Measurements from ENCODE around the gene ALCAM. TPM values are rescaled to one million over a fixed set of nuclear protein-coding genes. Genes with fewer than 3 reads are reported as not detected.

ALCAM gene
- total RNA-seq, 4 donors from 2014 or later = 5.9 to 151 (median 19.0) TPM

DNA sequence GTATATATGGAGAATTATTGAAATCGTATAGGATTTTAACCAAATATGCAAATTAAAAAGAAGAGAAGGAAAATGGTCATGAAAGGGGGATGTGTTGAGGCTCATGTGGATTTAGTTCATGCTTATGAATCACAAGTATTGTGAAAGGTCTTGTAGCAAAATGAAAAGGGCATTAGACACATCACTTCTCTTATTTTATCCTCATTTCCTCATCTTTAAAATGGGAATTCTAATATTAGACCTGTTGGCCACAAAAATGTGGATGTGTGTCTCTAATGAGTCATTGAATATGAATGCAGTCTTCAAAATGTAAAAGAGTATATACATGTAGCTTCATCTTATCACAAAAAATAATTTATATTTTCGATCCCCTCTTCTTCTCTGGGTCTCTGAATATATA is 14.9 kb upstream of the ALCAM start:
- Histone ChIP-seq H3K4me1 (no peaks in the 10 kb centered on the region), H3K9me3 (no peaks in the 10 kb centered on the region), H3K4me3 (no peak overlapping the region), H3K36me3 (no peaks in the 10 kb centered on the region), H3K27me3 (no peaks in the 10 kb centered on the region), H3K27ac (no peak overlapping the region)
- DNase-seq = no peak
- TF ChIP-seq, protein P1, sequence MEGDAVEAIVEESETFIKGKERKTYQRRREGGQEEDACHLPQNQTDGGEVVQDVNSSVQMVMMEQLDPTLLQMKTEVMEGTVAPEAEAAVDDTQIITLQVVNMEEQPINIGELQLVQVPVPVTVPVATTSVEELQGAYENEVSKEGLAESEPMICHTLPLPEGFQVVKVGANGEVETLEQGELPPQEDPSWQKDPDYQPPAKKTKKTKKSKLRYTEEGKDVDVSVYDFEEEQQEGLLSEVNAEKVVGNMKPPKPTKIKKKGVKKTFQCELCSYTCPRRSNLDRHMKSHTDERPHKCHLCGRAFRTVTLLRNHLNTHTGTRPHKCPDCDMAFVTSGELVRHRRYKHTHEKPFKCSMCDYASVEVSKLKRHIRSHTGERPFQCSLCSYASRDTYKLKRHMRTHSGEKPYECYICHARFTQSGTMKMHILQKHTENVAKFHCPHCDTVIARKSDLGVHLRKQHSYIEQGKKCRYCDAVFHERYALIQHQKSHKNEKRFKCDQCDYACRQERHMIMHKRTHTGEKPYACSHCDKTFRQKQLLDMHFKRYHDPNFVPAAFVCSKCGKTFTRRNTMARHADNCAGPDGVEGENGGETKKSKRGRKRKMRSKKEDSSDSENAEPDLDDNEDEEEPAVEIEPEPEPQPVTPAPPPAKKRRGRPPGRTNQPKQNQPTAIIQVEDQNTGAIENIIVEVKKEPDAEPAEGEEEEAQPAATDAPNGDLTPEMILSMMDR (IDR thresholded peaks at IDR 0.05) = no peak
- TF ChIP-seq POLR2A (IDR thresholded peaks at IDR 0.05) = no peak
- intact Hi-C loops (cut with DNase I; ENCODE audit: low total_unique reads) = no loop called here

DNA sequence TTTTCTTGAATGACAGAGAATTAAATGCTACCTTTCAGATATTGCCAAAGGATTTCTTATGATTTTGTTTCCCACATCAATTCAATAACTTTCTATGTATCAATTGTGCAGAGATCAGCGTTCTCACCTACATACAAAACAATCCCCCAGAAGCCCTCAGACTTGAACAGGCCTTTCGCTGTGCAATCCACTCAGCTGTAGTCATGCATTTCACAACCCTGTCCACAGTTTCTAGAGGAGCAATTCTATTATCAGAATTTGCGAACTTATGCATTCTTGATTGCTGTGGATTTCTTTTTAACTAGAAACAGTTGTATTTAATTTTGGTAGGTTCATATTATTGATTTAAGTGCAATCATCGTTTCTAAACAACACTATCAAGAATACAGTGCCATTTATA is 13.7 kb upstream of the ALCAM start:
- no peak overlapping the region for H3K4me3 ChIP-seq
- no peak for DNase-seq
- no peaks in the 10 kb centered on the region for H3K4me1 ChIP-seq
- intact Hi-C loops (cut with DNase I; ENCODE audit: low total_unique reads) = no loop called here
- no peak overlapping the region for H3K27ac ChIP-seq
- H3K9me3 ChIP-seq = no peaks in the 10 kb centered on the region
- no peaks in the 10 kb centered on the region for H3K36me3 ChIP-seq
- no peaks in the 10 kb centered on the region for H3K27me3 ChIP-seq
- TF ChIP-seq, protein P1 (IDR thresholded peaks at IDR 0.05) = no peak
- no peak for TF ChIP-seq POLR2A (IDR thresholded peaks at IDR 0.05)

DNA sequence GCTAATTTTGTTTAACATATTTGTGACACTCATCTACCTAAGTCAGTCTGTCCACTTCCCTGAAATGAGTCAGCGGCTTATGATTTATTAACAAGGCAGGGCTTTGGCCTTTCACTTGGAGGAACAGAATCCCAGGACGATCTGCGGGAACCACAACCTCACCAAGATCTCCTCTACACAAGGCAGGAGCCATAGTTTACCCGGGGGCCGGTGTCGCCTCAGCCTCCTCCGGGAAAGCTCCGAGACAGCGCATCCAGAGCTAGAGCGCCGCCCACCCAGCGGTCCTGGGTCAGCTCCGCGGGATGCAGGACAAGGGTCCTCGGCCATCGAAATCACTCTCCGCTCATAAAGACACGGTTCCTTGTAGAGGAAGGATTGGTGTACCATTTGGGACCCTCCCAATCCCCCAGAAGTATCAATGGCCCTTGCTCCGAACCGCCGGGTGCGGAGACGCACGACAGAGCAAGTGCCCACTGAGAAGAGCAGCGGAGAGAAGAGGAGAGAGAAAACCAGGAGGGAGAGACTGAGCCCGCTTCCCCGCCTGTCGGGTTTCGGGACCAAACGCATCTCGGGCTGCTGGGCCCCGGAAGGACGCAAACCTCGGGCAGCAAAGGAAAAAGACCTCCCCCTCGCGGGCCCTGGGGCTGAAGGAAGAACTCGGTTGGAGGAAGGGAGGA is 13.1 kb upstream of the ALCAM start:
- H3K4me1 ChIP-seq = no peaks in the 10 kb centered on the region
- H3K36me3 ChIP-seq = no peaks in the 10 kb centered on the region
- H3K9me3 ChIP-seq = no peaks in the 10 kb centered on the region
- no peak overlapping the region for H3K27ac ChIP-seq
- intact Hi-C loops (cut with DNase I; ENCODE audit: low total_unique reads) = no loop called here
- H3K27me3 ChIP-seq = no peaks in the 10 kb centered on the region
- no peak overlapping the region for H3K4me3 ChIP-seq
- DNase-seq = no peak
- TF ChIP-seq, protein P1 (IDR thresholded peaks at IDR 0.05) = no peak

DNA sequence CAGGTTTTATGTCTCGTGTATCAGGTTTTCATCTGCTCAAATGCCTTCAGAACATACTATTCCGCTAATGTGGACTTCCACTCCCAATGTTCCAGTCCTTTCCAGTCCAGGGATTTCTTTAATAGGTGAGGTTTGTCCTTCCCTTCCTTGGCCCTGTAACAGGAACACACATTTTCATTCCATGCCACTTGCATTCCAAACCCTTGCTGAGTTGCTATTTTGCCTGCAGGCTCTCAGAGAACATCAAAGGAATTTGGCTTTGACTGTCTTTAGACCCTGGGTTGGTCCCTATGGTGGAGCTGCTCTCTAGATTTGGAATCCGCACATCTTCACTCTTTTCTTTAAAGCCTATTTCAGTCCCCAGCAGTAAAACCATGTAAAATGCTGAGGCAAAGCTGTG is 12.3 kb upstream of the ALCAM start:
- Histone ChIP-seq H3K9me3 (no peaks in the 10 kb centered on the region), H3K36me3 (no peaks in the 10 kb centered on the region), H3K27me3 (no peaks in the 10 kb centered on the region), H3K4me3 (no peak overlapping the region), H3K27ac (no peak overlapping the region), H3K4me1 (no peaks in the 10 kb centered on the region)
- intact Hi-C loops (cut with DNase I; ENCODE audit: low total_unique reads) = no loop called here
- no peak for DNase-seq
- TF ChIP-seq, protein P1 (IDR thresholded peaks at IDR 0.05) = no peak
- no peak for TF ChIP-seq POLR2A (IDR thresholded peaks at IDR 0.05)

DNA sequence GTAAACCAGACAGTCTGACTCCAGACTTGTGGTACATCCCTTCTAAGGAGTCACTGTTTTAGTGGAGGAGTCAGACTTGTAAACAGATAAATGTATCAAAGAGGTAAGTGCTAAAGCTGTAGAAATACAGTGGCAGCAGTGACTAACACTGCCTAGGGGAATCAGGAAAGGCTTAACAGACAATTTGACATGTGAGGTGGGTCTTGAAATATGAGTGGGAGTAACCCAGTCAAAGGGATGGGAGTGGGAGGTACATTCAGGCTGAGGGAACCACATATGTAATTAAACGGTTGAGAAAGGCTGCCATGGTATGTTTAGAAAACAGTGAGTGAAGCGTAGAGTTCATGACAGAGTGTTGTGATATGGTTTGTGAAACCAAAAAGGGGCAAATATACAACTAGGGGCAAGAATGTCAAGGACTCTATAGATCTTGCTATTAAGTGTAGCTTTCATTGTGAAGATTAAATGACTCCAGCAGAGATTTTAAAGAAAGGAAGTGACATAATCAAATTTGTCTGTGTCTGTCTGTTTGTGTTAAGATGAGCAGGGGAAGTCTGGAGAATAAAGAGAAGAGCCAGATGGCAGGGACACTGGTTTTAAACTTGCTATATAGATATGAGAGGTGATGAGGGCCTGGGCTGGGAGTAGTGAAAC is 11.2 kb upstream of the ALCAM start:
- intact Hi-C loops (cut with DNase I; ENCODE audit: low total_unique reads) = no loop called here
- no peak overlapping the region for H3K4me3 ChIP-seq
- no peaks in the 10 kb centered on the region for H3K27me3 ChIP-seq
- no peaks in the 10 kb centered on the region for H3K36me3 ChIP-seq
- DNase-seq = no peak
- TF ChIP-seq, protein P1 (IDR thresholded peaks at IDR 0.05) = no peak
- TF ChIP-seq POLR2A (IDR thresholded peaks at IDR 0.05) = no peak
- H3K9me3 ChIP-seq = no peaks in the 10 kb centered on the region
- H3K4me1 ChIP-seq = no peaks in the 10 kb centered on the region
- H3K27ac ChIP-seq = no peak overlapping the region

Measured in uterus (tissue), 4 donors.